HEK293 (cell line): ENCODE measurements around the gene IMMP1L.

Source experiments
- ATF2 ChIP-seq: fragments of 450-650 bp; formaldehyde crosslinking; IDR thresholded peaks from 2 replicates; pipeline ENCODE4 v1.5.1; 2016; ENCODE audit warnings: missing biosample characterization, missing genetic modification characterization, low read depth
- EGR2 ChIP-seq: fragments of 450-650 bp; formaldehyde crosslinking; IDR thresholded peaks from 2 replicates; pipeline ENCODE4 v1.5.1; 2016; ENCODE audit warnings: low read depth, missing biosample characterization, missing genetic modification characterization
- HOXA7 ChIP-seq: sonication (generic); formaldehyde crosslinking; IDR thresholded peaks from 2 replicates; pipeline ENCODE4 v1.8.1; 2022; ENCODE audit warnings: missing genetic modification reagents, borderline replicate concordance
- PRDM1 ChIP-seq: fragments of 450-650 bp; formaldehyde crosslinking; IDR thresholded peaks from 2 replicates; pipeline ENCODE4; 2016; ENCODE audit warnings: missing biosample characterization, missing genetic modification characterization
- ZBTB1 ChIP-seq: fragments of 450-650 bp; formaldehyde crosslinking; IDR thresholded peaks from 2 replicates; pipeline ENCODE4 v1.5.1; 2016; ENCODE audit warnings: missing biosample characterization, missing genetic modification characterization
- ZBTB21 ChIP-seq: fragments of 450-650 bp; formaldehyde crosslinking; IDR thresholded peaks from 2 replicates; pipeline ENCODE4 v1.5.1; 2017; ENCODE audit warnings: missing biosample characterization, missing genetic modification characterization
- ZFHX2 ChIP-seq: fragments of 450-650 bp; formaldehyde crosslinking; conservative IDR thresholded peaks from 2 replicates; pipeline ENCODE4 v1.5.1; 2016; ENCODE audit warnings: missing biosample characterization, missing genetic modification characterization
- ZFP41 ChIP-seq: fragments of 450-650 bp; formaldehyde crosslinking; IDR thresholded peaks from 2 replicates; pipeline ENCODE4 v1.5.1; 2016; ENCODE audit warnings: missing biosample characterization, missing genetic modification characterization, borderline replicate concordance
- ZFP69B ChIP-seq: fragments of 450-650 bp; formaldehyde crosslinking; IDR thresholded peaks from 2 replicates; pipeline ENCODE4 v1.5.1; 2016; ENCODE audit warnings: missing biosample characterization, missing genetic modification characterization
- ZNF10 ChIP-seq: fragments of 450-650 bp; formaldehyde crosslinking; IDR thresholded peaks from 2 replicates; pipeline ENCODE4 v1.5.1; 2017; ENCODE audit warnings: missing biosample characterization, missing genetic modification characterization
- ZNF138 ChIP-seq: fragments of 450-650 bp; formaldehyde crosslinking; IDR thresholded peaks from 2 replicates; pipeline ENCODE4 v1.5.1; 2016; ENCODE audit warnings: missing biosample characterization, missing genetic modification characterization, borderline replicate concordance
- ZNF174 ChIP-seq: fragments of 450-650 bp; formaldehyde crosslinking; IDR thresholded peaks from 2 replicates; pipeline ENCODE4 v1.5.0; 2017; ENCODE audit warnings: missing biosample characterization, mild to moderate bottlenecking, missing genetic modification characterization
- ZNF175 ChIP-seq: fragments of 450-650 bp; formaldehyde crosslinking; IDR thresholded peaks from 2 replicates; pipeline ENCODE4 v1.5.1; 2016; ENCODE audit warnings: missing biosample characterization, missing genetic modification characterization
- ZNF2 ChIP-seq: fragments of 450-650 bp; formaldehyde crosslinking; IDR thresholded peaks from 2 replicates; pipeline ENCODE4 v1.5.1; 2016; ENCODE audit warnings: missing biosample characterization, missing genetic modification characterization
- ZNF354C ChIP-seq: fragments of 450-650 bp; formaldehyde crosslinking; IDR thresholded peaks from 2 replicates; pipeline ENCODE4 v1.5.1; 2016; ENCODE audit warnings: missing biosample characterization, missing genetic modification characterization, low read depth, borderline replicate concordance
- ZNF366 ChIP-seq: fragments of 450-650 bp; formaldehyde crosslinking; conservative IDR thresholded peaks from 2 replicates; pipeline ENCODE4 v1.5.1; 2016; ENCODE audit warnings: missing biosample characterization, missing genetic modification characterization
- ZNF37A ChIP-seq: fragments of 450-650 bp; IDR thresholded peaks from 2 replicates; pipeline ENCODE4 v1.5.1; 2018; ENCODE audit warnings: missing biosample characterization, missing genetic modification characterization
- ZNF501 ChIP-seq: fragments of 450-650 bp; formaldehyde crosslinking; IDR thresholded peaks from 2 replicates; pipeline ENCODE4 v1.5.1; 2016; ENCODE audit warnings: missing biosample characterization, missing genetic modification characterization
- ZNF521 ChIP-seq: fragments of 450-650 bp; formaldehyde crosslinking; IDR thresholded peaks from 2 replicates; pipeline ENCODE4 v1.5.1; 2017; ENCODE audit warnings: missing biosample characterization, mild to moderate bottlenecking, missing genetic modification characterization
- ZNF558 ChIP-seq: fragments of 450-650 bp; formaldehyde crosslinking; IDR thresholded peaks from 2 replicates; pipeline ENCODE4 v1.5.1; 2016; ENCODE audit warnings: missing biosample characterization, missing genetic modification characterization
- ZNF624 ChIP-seq: fragments of 450-650 bp; formaldehyde crosslinking; IDR thresholded peaks from 2 replicates; pipeline ENCODE4 v1.5.1; 2017; ENCODE audit warnings: missing biosample characterization, missing genetic modification characterization
- ZNF629 ChIP-seq: fragments of 450-650 bp; formaldehyde crosslinking; IDR thresholded peaks from 2 replicates; pipeline ENCODE4 v1.5.1; 2017; ENCODE audit warnings: missing biosample characterization, missing genetic modification characterization
- ZNF654 ChIP-seq: fragments of 450-650 bp; formaldehyde crosslinking; IDR thresholded peaks from 2 replicates; pipeline ENCODE4 v1.5.1; 2016; ENCODE audit warnings: low read depth, missing biosample characterization, missing genetic modification characterization
- ZNF704 ChIP-seq: fragments of 450-650 bp; formaldehyde crosslinking; IDR thresholded peaks from 2 replicates; pipeline ENCODE4 v1.5.1; 2016; ENCODE audit warnings: missing biosample characterization, missing genetic modification characterization
- ZNF747 ChIP-seq: fragments of 450-650 bp; formaldehyde crosslinking; IDR thresholded peaks from 2 replicates; pipeline ENCODE4 v1.5.1; 2016; ENCODE audit warnings: missing biosample characterization, missing genetic modification characterization
- ZNF76 ChIP-seq: fragments of 450-650 bp; formaldehyde crosslinking; IDR thresholded peaks from 2 replicates; pipeline ENCODE4; 2016; ENCODE audit warnings: low read depth, missing biosample characterization, missing genetic modification characterization, borderline replicate concordance
- ZNF768 ChIP-seq: fragments of 450-650 bp; formaldehyde crosslinking; IDR thresholded peaks from 2 replicates; pipeline ENCODE4 v1.5.1; 2018; ENCODE audit warnings: missing biosample characterization, mild to moderate bottlenecking, missing genetic modification characterization
- TF ChIP-seq, protein P1 (sequence below): fragments of 450-650 bp; formaldehyde crosslinking; IDR thresholded peaks from 2 replicates; pipeline ENCODE4 v1.5.1; 2016; ENCODE audit warnings: missing biosample characterization, missing genetic modification characterization
- TF ChIP-seq, protein P2 (sequence below): fragments of 450-650 bp; IDR thresholded peaks from 2 replicates; pipeline ENCODE4 v1.5.1; 2018; ENCODE audit warnings: missing biosample characterization, mild to moderate bottlenecking, missing genetic modification characterization
- TF ChIP-seq, protein P3 (sequence below): fragments of 450-650 bp; formaldehyde crosslinking; IDR thresholded peaks from 2 replicates; pipeline ENCODE4 v1.5.1; 2016; ENCODE audit warnings: missing biosample characterization, missing genetic modification characterization

Gene IMMP1L

GRCh38 chr11:31509429-31510345 is at the start of gene IMMP1L, which contains the start of gene ELP4 (continued):
- TF ChIP-seq, protein P1, sequence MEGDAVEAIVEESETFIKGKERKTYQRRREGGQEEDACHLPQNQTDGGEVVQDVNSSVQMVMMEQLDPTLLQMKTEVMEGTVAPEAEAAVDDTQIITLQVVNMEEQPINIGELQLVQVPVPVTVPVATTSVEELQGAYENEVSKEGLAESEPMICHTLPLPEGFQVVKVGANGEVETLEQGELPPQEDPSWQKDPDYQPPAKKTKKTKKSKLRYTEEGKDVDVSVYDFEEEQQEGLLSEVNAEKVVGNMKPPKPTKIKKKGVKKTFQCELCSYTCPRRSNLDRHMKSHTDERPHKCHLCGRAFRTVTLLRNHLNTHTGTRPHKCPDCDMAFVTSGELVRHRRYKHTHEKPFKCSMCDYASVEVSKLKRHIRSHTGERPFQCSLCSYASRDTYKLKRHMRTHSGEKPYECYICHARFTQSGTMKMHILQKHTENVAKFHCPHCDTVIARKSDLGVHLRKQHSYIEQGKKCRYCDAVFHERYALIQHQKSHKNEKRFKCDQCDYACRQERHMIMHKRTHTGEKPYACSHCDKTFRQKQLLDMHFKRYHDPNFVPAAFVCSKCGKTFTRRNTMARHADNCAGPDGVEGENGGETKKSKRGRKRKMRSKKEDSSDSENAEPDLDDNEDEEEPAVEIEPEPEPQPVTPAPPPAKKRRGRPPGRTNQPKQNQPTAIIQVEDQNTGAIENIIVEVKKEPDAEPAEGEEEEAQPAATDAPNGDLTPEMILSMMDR = no peak
- TF ChIP-seq, protein P2, sequence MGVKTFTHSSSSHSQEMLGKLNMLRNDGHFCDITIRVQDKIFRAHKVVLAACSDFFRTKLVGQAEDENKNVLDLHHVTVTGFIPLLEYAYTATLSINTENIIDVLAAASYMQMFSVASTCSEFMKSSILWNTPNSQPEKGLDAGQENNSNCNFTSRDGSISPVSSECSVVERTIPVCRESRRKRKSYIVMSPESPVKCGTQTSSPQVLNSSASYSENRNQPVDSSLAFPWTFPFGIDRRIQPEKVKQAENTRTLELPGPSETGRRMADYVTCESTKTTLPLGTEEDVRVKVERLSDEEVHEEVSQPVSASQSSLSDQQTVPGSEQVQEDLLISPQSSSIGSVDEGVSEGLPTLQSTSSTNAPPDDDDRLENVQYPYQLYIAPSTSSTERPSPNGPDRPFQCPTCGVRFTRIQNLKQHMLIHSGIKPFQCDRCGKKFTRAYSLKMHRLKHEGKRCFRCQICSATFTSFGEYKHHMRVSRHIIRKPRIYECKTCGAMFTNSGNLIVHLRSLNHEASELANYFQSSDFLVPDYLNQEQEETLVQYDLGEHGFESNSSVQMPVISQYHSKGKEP (tag by site-specific recombination) = no peak
- no peak for TF ChIP-seq ZBTB1 (tag by site-specific recombination)
- TF ChIP-seq EGR2 = no peak
- TF ChIP-seq ZBTB21 (tag by site-specific recombination) = no peak
- 0 out of 2 replicates have a peak, but pooled peaks have one; percentile 20 for TF ChIP-seq ZNF501 (tag by site-specific recombination)
- peak; percentile 49; the same call in 1 of the 2 replicates for TF ChIP-seq ZNF629 (tag by site-specific recombination)
- peak; percentile 56; the same call in 1 of the 2 replicates for TF ChIP-seq ZFP69B (tag by site-specific recombination)
- no peak for TF ChIP-seq ZNF37A
- no peak for TF ChIP-seq ZNF704 (tag by site-specific recombination)
- TF ChIP-seq ZNF521 = no peak
- peak; percentile 82 for TF ChIP-seq ZNF76 (tag by site-specific recombination)
- no peak for TF ChIP-seq ZFHX2 (tag by site-specific recombination)
- TF ChIP-seq, protein P3, sequence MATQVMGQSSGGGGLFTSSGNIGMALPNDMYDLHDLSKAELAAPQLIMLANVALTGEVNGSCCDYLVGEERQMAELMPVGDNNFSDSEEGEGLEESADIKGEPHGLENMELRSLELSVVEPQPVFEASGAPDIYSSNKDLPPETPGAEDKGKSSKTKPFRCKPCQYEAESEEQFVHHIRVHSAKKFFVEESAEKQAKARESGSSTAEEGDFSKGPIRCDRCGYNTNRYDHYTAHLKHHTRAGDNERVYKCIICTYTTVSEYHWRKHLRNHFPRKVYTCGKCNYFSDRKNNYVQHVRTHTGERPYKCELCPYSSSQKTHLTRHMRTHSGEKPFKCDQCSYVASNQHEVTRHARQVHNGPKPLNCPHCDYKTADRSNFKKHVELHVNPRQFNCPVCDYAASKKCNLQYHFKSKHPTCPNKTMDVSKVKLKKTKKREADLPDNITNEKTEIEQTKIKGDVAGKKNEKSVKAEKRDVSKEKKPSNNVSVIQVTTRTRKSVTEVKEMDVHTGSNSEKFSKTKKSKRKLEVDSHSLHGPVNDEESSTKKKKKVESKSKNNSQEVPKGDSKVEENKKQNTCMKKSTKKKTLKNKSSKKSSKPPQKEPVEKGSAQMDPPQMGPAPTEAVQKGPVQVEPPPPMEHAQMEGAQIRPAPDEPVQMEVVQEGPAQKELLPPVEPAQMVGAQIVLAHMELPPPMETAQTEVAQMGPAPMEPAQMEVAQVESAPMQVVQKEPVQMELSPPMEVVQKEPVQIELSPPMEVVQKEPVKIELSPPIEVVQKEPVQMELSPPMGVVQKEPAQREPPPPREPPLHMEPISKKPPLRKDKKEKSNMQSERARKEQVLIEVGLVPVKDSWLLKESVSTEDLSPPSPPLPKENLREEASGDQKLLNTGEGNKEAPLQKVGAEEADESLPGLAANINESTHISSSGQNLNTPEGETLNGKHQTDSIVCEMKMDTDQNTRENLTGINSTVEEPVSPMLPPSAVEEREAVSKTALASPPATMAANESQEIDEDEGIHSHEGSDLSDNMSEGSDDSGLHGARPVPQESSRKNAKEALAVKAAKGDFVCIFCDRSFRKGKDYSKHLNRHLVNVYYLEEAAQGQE = peak; percentile 35
- no peak for TF ChIP-seq ZNF174
- no peak for TF ChIP-seq HOXA7 (CRISPR knock-in tag)
- TF ChIP-seq ZNF2 (tag by site-specific recombination) = 0 out of 2 replicates have a peak, but pooled peaks have one; percentile 49
- peak; percentile 55; the same call in 1 of the 2 replicates for TF ChIP-seq PRDM1 (tag by site-specific recombination)
- TF ChIP-seq ZNF138 = no peak
- no peak for TF ChIP-seq ZNF366 (tag by site-specific recombination)
- no peak for TF ChIP-seq ZNF768 (tag by site-specific recombination)
- TF ChIP-seq ZNF175 (tag by site-specific recombination) = no peak
- no peak for TF ChIP-seq ZNF10
- no peak for TF ChIP-seq ZNF624 (tag by site-specific recombination)
- no peak for TF ChIP-seq ZNF747 (tag by site-specific recombination)
- no peak for TF ChIP-seq ZNF354C (tag by site-specific recombination)
- TF ChIP-seq ZNF558 (tag by site-specific recombination) = no peak
- TF ChIP-seq ATF2 (tag by site-specific recombination) = no peak
- TF ChIP-seq ZFP41 (tag by site-specific recombination) = no peak
- no peak for TF ChIP-seq ZNF654 (tag by site-specific recombination)
